Lower leg skin (tissue), 4 donors: ENCODE data around the gene BIRC5. TPM values are rescaled to one million over a fixed set of nuclear protein-coding genes. Genes with fewer than 3 reads are reported as not detected.

Experiments used
- DNase-seq, 2 donors: peaks; one replicate each; pipeline ENCODE4 v3.0.0-alpha.2; 2019; ENCODE audit warnings: low spot score in 2 of 2
- H3K4me3 ChIP-seq: fragments of 200-600 bp; sonication (generic); 2 replicates; pipeline ENCODE4 v1.5.1; 2017; ENCODE audit warnings: mild to moderate bottlenecking, low read depth; ENCODE audit not compliant: poor library complexity, severe bottlenecking
- POLR2A ChIP-seq, 2 donors: fragments of 450-650 bp; IDR thresholded peaks; one replicate each; pipeline ENCODE4 v1.6.1; 2016 to 2017; ENCODE audit warnings: antibody characterized with exemption in 2 of 2, mild to moderate bottlenecking in 1 of 2, moderate library complexity in 1 of 2
- WGBS, 2 donors: methylation state at CpG; one replicate each; pipeline ENCODE4 v1.1.5; 2018; 5-methylcytosine and 5-hydroxymethylcytosine counted together
- intact Hi-C: fragments of 100-400 bp; cut with DNase I; formaldehyde crosslinking; loops from one replicate; pipeline ENCODE4 v1.15.0; 2023; ENCODE audit warnings: low total_unique reads
- total RNA-seq, 4 donors: library from RNA; depleted of rRNA; stranded (reverse); fragments of >200 nt; gene quantifications; one replicate each; pipeline ENCODE4 v1.1.0, GENCODE V29; 2016
- TF ChIP-seq, protein P1 (sequence below), 3 donors: fragments of 450-650 bp; IDR thresholded peaks; one replicate each; pipeline ENCODE4 v1.5.1; 2016; ENCODE audit warnings: antibody characterized with exemption in 3 of 3, mild to moderate bottlenecking in 3 of 3, moderate library complexity in 2 of 3

BIRC5 gene
- total RNA-seq, 4 donors from 2014 or later = 1.8 to 6.7 (median 3.9) TPM

DNA sequence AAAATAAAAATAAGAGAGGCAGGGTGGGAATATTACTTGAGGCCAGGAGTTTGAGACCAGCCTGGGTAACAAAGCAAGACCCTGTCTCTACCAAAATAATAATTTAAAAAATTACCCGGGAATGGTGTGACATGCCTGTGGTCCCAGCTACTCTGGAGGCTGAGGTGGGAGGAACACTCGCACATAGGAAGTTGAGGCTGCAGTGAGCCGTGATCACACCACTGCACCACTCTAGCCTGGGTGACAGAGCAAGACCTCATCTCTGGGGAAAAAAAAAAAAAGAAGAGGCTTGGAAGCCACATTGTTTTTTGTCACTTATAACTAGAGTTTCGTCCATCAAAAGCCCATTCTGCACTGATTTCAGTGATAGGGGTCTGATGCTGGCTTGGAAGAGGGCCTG lies 14.1 kb downstream of the BIRC5 start:
- H3K4me3 ChIP-seq = no peak overlapping the region
- no peak for DNase-seq
- 85 to 88% methylated on average over 4 of the region's 4 CpGs for WGBS, 2 donors
- TF ChIP-seq POLR2A (IDR thresholded peaks at IDR 0.05) = no peak
- TF ChIP-seq, protein P1, sequence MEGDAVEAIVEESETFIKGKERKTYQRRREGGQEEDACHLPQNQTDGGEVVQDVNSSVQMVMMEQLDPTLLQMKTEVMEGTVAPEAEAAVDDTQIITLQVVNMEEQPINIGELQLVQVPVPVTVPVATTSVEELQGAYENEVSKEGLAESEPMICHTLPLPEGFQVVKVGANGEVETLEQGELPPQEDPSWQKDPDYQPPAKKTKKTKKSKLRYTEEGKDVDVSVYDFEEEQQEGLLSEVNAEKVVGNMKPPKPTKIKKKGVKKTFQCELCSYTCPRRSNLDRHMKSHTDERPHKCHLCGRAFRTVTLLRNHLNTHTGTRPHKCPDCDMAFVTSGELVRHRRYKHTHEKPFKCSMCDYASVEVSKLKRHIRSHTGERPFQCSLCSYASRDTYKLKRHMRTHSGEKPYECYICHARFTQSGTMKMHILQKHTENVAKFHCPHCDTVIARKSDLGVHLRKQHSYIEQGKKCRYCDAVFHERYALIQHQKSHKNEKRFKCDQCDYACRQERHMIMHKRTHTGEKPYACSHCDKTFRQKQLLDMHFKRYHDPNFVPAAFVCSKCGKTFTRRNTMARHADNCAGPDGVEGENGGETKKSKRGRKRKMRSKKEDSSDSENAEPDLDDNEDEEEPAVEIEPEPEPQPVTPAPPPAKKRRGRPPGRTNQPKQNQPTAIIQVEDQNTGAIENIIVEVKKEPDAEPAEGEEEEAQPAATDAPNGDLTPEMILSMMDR (IDR thresholded peaks at IDR 0.05) = no peak
- intact Hi-C loops = no loop called here

DNA sequence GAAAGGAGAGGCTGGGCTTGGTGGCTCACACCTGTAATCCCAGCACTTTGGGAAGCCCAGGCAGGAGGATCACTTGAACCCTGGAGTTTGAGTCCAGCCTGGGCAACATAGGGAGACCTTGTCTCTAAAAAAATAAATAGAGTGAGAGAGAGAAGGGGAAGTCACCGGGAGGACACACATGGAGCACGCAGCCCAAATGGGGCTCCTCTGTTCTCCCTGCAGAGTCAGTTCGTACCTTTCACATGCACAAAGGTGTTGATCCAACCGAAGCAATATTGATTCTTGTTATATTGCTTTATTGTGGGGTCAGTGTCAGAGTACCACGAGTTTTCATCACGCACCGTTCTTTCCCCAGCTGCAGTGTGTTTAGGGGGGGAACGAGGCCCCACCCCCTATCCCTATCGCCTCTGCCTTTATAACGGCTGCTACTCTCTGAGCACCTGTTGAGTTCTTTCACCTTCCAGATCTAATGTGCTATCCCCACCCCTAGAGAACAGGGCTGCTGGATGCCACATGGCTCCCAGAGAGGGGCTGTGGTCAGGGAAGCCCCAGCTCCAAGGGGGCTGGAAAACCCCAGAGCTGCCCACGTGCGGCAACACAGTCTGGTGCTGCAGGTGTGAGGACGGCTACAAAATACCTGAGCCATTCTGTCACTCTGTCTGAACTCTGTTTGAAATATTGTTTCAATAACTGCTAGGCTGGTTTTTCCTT lies 16.4 kb downstream of the BIRC5 start:
- TF ChIP-seq, protein P1 (IDR thresholded peaks at IDR 0.05) = no peak
- TF ChIP-seq POLR2A (IDR thresholded peaks at IDR 0.05) = no peak
- DNase-seq = no peak
- 47 to 54% methylated on average over 13 of the region's 13 CpGs for WGBS, 2 donors
- intact Hi-C loops = no loop called here
- no peak overlapping the region for H3K4me3 ChIP-seq

DNA sequence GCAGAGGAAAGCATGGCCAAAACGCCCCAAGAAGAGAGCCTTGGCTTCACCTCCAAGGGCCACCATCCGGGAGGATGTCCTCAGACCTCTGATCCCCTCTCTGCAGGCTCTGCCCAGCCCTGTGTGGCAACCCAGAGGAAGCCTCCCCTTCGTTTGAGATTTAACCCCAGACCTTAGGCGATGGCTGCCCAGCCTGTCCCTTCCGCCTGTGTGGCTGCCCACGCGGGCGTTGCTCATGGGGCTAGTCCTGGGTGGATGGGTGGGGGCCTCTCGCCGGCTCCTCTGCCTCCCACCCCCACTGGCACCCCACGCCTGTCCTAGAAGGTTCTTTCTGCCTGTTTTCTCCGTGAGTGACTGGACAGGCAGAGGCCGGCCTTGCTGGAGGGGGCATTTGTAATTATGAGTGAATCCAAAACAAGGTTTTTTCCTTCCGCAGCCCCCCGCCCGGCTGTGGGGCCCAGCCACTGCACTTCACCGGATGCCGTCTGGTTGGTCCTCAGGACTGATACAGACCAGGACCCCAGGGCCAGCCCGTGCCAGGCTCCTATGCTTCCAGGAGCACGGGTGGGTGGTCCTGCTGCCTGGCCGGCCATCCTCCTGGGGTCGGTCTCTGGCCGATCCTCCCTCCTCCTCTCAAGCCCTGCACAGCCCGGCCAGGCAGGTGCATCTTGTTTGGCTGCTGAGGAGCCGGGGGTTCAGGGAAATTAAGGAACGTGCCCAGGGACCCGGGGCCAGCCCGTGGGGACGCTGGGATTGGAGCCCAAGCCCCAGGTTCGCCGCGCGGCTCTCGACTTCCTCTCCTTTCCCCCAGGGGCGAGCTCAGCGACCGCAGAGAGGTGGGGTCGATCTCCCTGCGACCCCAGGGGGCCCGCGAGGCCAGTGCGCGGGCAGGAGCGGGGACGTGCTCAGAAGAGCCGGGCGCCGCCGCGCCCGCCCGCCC lies 17.2 kb downstream of the BIRC5 start, which contains the start of gene TMEM235:
Gene TMEM235 (plus strand): TSS at position 636 of the 940 bp plus-strand sequence. CDS start 393 bp downstream, outside the sequence.
- no peak within 1 kb of the TSS for H3K4me3 ChIP-seq
- intact Hi-C loops = no loop called here
- no peak for DNase-seq

DNA sequence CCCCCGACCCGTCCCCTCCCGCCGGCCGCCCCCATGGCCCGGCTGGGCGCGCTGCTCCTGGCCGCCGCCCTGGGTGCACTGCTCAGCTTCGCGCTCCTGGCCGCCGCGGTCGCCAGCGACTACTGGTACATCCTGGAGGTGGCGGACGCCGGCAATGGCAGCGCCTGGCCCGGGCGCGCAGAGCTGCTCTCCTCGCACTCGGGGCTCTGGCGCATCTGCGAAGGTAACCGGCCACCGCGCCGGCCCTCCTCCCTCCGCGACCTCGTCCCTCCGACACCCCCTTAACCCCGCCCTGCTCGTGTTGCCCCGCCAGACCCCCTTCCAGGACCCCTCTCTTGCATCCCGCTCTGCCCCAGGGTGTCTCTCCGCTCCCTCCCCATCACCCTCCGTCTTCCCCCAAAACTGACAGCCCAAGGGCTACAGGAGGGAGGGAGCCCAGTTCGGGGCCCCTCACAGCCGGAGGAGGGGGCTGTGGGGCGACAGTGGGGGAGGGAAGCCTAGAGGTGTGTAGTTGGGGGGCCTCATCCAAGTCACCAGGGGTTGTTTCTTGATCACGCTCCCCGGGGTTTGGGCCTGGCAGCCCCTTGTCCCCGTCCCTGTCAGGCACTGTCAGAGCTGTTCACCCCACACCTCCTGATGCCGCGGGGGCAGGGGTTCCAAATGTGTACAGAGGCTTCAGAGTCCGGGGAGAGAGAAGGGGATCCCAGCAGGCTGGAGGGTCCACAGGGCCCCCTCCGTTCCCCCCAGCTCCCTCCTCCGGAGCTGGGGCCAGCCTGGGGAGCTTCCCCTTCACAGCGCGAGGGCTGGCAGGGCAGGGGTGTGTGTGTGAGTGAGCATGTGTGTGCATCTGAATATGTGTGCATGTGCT lies 18.2 kb downstream of the BIRC5 start:
- H3K4me3 ChIP-seq = no peak overlapping the region
- WGBS, 2 donors = 15 to 26% methylated on average over 26 to 46 of the region's 55 CpGs
- TF ChIP-seq, protein P1 (IDR thresholded peaks at IDR 0.05) = no peak
- TF ChIP-seq POLR2A (IDR thresholded peaks at IDR 0.05) = no peak
- DNase-seq = no peak
- intact Hi-C loops = no loop called here

More for the DNA sequence above, 17.2 kb downstream of the BIRC5 start, which contains the start of gene TMEM235:
- TF ChIP-seq, protein P1 (IDR thresholded peaks at IDR 0.05) = no peak
- TF ChIP-seq POLR2A (IDR thresholded peaks at IDR 0.05) = no peak
- 22 to 23% methylated on average over 38 to 50 of the region's 52 CpGs for WGBS, 2 donors

DNA sequence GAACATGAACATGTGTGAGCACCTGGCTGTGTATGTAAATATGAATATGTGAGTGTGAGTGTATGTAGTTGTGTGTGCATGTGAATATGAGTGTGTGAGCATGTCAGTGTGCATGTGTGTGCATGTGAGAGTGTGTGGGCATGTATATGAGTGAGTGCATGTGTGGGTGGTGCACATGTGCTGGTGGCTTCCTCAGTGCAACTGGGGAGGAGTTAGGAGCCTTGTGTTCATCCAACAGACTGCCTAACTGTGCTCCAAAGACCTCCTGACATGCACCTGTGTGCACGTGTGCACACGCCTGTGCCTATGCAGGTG lies 18.8 kb downstream of the BIRC5 start:
- DNase-seq = no peak
- intact Hi-C loops = no loop called here
- H3K4me3 ChIP-seq = no peak overlapping the region
- WGBS, 2 donors = 90 to 100% methylated on average over 2 of the region's 2 CpGs
- TF ChIP-seq, protein P1 (IDR thresholded peaks at IDR 0.05) = no peak
- TF ChIP-seq POLR2A (IDR thresholded peaks at IDR 0.05) = no peak
